ENCODE measurements around the gene UTP11. TPM values are rescaled to one million over a fixed set of nuclear protein-coding genes. Genes with fewer than 3 reads are reported as not detected.

Gene UTP11
- total RNA-seq, 1 donor = 38.7 TPM

DNA sequence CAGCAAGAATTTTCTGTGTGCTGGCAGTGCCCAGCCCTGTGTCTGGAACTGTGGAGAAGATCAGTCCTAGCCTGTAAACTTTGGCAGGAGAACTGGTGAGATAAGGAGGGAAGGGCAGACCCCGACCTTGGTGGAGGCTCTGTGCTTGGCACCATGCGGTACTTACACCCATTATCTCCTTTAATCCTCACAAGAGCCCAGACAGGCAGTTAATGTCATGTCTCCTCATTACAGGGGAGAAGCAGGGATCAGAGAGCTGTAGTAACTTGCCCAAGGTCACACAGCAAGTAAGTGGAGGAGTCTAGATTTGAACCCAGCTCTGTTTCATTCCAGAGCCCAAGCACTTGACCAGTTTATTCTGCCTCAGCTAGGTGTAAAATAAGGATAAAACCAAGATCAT is 48.0 kb downstream of the UTP11 start:
- no peaks in the 10 kb centered on the region for H4K20me1 ChIP-seq (ENCODE audit: insufficient read depth, low read length)
- DNase-seq (ENCODE audit: insufficient read length, low spot score, missing footprints) = peak; percentile 22
- TF ChIP-seq, protein P1, sequence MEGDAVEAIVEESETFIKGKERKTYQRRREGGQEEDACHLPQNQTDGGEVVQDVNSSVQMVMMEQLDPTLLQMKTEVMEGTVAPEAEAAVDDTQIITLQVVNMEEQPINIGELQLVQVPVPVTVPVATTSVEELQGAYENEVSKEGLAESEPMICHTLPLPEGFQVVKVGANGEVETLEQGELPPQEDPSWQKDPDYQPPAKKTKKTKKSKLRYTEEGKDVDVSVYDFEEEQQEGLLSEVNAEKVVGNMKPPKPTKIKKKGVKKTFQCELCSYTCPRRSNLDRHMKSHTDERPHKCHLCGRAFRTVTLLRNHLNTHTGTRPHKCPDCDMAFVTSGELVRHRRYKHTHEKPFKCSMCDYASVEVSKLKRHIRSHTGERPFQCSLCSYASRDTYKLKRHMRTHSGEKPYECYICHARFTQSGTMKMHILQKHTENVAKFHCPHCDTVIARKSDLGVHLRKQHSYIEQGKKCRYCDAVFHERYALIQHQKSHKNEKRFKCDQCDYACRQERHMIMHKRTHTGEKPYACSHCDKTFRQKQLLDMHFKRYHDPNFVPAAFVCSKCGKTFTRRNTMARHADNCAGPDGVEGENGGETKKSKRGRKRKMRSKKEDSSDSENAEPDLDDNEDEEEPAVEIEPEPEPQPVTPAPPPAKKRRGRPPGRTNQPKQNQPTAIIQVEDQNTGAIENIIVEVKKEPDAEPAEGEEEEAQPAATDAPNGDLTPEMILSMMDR (IDR thresholded peaks at IDR 0.05; ENCODE audit: extremely low read depth, low read depth, low read length) = no peak
- H3K36me3 ChIP-seq (ENCODE audit: insufficient read depth, low read length) = no peaks in the 10 kb centered on the region
- H3K4me1 ChIP-seq (ENCODE audit: insufficient read depth, low read length) = peaks cover 10% of the 10 kb centered on the region
- no peaks in the 10 kb centered on the region for H3K9me3 ChIP-seq (ENCODE audit: low read depth, low read length)
- no peak overlapping the region for H3K27ac ChIP-seq (ENCODE audit: low read depth, low read length)
- no peak overlapping the region for H3K4me2 ChIP-seq (ENCODE audit: insufficient read depth, low read length)
- H2AFZ ChIP-seq (ENCODE audit: low read length) = no peak overlapping the region
- H3K27me3 ChIP-seq (ENCODE audit: insufficient read depth, low read length) = no peaks in the 10 kb centered on the region
- no peak overlapping the region for H3K4me3 ChIP-seq (ENCODE audit: insufficient read depth, low read length)
- no peaks in the 10 kb centered on the region for H3K79me2 ChIP-seq (ENCODE audit: insufficient read depth, low read length)

DNA sequence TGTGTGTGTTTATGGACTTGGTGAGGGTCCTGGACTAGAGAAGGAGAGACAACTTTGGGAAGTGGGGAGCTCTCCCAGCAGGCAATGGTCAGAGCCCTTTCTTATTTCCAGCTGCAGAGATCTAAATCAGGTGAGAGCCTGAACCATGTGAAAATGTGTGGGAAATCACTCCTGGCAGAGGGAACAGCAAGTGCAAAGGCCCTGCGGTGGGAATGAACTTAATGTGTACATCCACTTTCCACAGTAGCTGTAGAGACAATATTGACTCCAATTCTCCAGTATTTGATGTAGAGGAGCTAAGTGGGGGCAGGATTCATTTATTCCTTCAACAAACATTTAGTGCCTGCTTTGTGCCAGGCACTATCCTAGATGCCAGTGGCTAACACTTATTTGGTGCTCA is 48.8 kb downstream of the UTP11 start:
- Histone ChIP-seq H3K4me2 (ENCODE audit: insufficient read depth, low read length) (no peak overlapping the region), H4K20me1 (ENCODE audit: insufficient read depth, low read length) (no peaks in the 10 kb centered on the region), H3K27me3 (ENCODE audit: insufficient read depth, low read length) (no peaks in the 10 kb centered on the region), H3K27ac (ENCODE audit: low read depth, low read length) (no peak overlapping the region), H3K4me3 (ENCODE audit: insufficient read depth, low read length) (no peak overlapping the region), H3K4me1 (ENCODE audit: insufficient read depth, low read length) (peaks cover 10% of the 10 kb centered on the region), H2AFZ (ENCODE audit: low read length) (no peak overlapping the region), H3K36me3 (ENCODE audit: insufficient read depth, low read length) (no peaks in the 10 kb centered on the region), H3K79me2 (ENCODE audit: insufficient read depth, low read length) (no peaks in the 10 kb centered on the region), H3K9me3 (ENCODE audit: low read depth, low read length) (no peaks in the 10 kb centered on the region)
- peak; percentile 13 for DNase-seq (ENCODE audit: insufficient read length, low spot score, missing footprints)
- TF ChIP-seq, protein P1 (IDR thresholded peaks at IDR 0.05; ENCODE audit: extremely low read depth, low read depth, low read length) = no peak

DNA sequence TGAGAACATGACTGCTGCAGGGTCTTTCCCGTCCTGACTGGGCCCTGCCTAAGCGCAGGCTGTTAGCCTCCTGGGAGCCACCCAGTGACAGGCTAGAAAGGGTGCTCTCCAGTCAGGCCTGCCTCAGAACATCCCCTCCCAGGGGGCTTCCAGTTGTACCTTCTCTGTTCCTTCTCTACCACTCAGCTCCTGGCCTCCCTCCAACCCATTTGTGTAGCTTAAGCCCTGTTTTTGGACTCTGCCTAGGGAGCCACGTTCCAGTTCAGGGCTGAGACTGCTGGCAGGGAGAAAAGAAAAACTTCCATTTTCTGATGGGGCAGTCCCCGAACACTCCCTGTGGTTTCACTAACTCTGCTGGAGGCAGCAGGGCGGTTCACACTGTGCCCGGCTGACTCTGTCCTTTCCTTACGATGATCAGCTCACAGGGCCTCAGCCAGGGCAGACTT is 49.4 kb downstream of the UTP11 start:
- Histone ChIP-seq H3K4me3 (ENCODE audit: insufficient read depth, low read length) (no peak overlapping the region), H3K36me3 (ENCODE audit: insufficient read depth, low read length) (no peaks in the 10 kb centered on the region), H3K27ac (ENCODE audit: low read depth, low read length) (no peak overlapping the region), H3K4me2 (ENCODE audit: insufficient read depth, low read length) (no peak overlapping the region), H3K79me2 (ENCODE audit: insufficient read depth, low read length) (no peaks in the 10 kb centered on the region), H2AFZ (ENCODE audit: low read length) (no peak overlapping the region), H3K27me3 (ENCODE audit: insufficient read depth, low read length) (no peaks in the 10 kb centered on the region), H4K20me1 (ENCODE audit: insufficient read depth, low read length) (no peaks in the 10 kb centered on the region), H3K9me3 (ENCODE audit: low read depth, low read length) (no peaks in the 10 kb centered on the region), H3K4me1 (ENCODE audit: insufficient read depth, low read length) (peaks cover 10% of the 10 kb centered on the region)
- peak; percentile 35 for DNase-seq (ENCODE audit: insufficient read length, low spot score, missing footprints)
- TF ChIP-seq, protein P1 (IDR thresholded peaks at IDR 0.05; ENCODE audit: extremely low read depth, low read depth, low read length) = no peak

DNA sequence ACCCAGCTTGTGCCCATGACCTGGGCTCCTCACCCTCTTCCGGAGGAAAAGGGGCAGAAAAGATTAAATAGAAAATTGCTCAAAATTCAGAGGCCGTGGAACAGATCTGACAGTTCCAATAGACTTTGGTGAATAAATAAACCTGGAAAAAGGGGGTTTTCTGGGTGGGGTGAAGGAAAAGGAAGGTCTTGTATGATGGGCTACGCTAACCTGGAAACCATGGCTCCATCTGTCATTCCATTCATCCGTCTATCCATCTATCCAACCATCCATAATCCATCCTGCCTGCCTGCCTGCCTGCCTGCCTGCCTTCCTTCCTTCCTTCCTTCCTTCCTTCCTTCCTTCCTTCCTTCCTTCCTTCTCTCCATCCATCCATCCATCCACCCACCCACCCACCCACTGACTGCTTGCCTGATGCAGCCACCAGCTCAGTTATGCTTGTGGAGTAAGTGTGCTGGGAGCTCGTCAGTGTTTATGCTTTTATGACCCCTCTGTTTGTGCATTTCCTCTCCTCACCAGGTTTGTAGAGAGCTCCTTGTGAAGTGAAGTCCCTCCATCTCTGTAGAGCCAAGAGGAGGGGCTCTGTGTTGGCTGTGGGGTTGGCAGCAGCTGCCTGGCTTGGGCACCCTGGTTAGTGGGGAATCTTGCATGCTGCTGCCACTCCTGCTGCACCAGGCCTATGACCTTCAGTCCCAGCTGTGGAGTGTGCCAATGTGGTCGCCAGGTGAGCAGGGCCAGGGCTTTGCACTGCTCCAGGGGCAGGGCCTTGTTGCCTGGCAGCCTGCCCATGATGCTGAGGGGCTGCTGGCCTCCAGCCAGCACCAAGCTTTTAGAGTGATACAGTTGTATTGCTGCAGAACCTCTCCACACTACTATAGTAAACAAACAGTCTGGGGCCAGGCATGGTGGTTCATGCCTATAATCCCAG is 50.1 kb downstream of the UTP11 start:
- peak; percentile 14 for DNase-seq (ENCODE audit: insufficient read length, low spot score, missing footprints)
- H3K27ac ChIP-seq (ENCODE audit: low read depth, low read length) = no peak overlapping the region
- no peak overlapping the region for H2AFZ ChIP-seq (ENCODE audit: low read length)
- H3K36me3 ChIP-seq (ENCODE audit: insufficient read depth, low read length) = no peaks in the 10 kb centered on the region
- no peak overlapping the region for H3K4me3 ChIP-seq (ENCODE audit: insufficient read depth, low read length)
- H3K79me2 ChIP-seq (ENCODE audit: insufficient read depth, low read length) = no peaks in the 10 kb centered on the region
- TF ChIP-seq, protein P1 (IDR thresholded peaks at IDR 0.05; ENCODE audit: extremely low read depth, low read depth, low read length) = no peak
- H3K4me1 ChIP-seq (ENCODE audit: insufficient read depth, low read length) = peaks cover 10% of the 10 kb centered on the region
- no peak overlapping the region for H3K4me2 ChIP-seq (ENCODE audit: insufficient read depth, low read length)
- no peaks in the 10 kb centered on the region for H3K9me3 ChIP-seq (ENCODE audit: low read depth, low read length)
- peaks cover 1% of the 10 kb centered on the region for H3K27me3 ChIP-seq (ENCODE audit: insufficient read depth, low read length)
- H4K20me1 ChIP-seq (ENCODE audit: insufficient read depth, low read length) = no peaks in the 10 kb centered on the region

Data from osteoblast (primary cell).